Skeletal muscle satellite cell (primary cell): ENCODE data around the gene GRID1.

ENCODE experiments used
- H3K27me3 ChIP-seq: 2 replicates; pipeline ENCODE4 v1.7.0; 2013; ENCODE audit warnings: low read length; ENCODE audit not compliant: control insufficient read depth, insufficient read depth
- H3K36me3 ChIP-seq: 2 replicates; pipeline ENCODE4 v1.7.0; 2013; ENCODE audit warnings: mild to moderate bottlenecking, control low read depth, low read length; ENCODE audit not compliant: insufficient read depth
- H3K4me1 ChIP-seq: 2 replicates; pipeline ENCODE4 v1.7.0; 2013; ENCODE audit warnings: low read length; ENCODE audit not compliant: control insufficient read depth, insufficient read depth
- H3K4me2 ChIP-seq: 2 replicates; pipeline ENCODE4 v1.7.0; 2013; ENCODE audit warnings: mild to moderate bottlenecking, low read length
- H3K4me3 ChIP-seq: 2 replicates; pipeline ENCODE4 v1.7.0; 2013; ENCODE audit warnings: low read length
- H3K9ac ChIP-seq: 2 replicates; pipeline ENCODE4 v1.7.0; 2013; ENCODE audit warnings: mild to moderate bottlenecking, low read depth, low read length, moderate library complexity
- H3K9me3 ChIP-seq: replicated peaks from 2 replicates; pipeline ENCODE4 v1.7.0; 2013; ENCODE audit warnings: mild to moderate bottlenecking, control low read depth, low read length

Gene GRID1

GRCh38 chr10:86135191-86135590 is 231.4 kb downstream of the GRID1 start:
- peaks cover 2% of the 10 kb centered on the region for H3K9me3 ChIP-seq
- no peaks in the 10 kb centered on the region for H3K27me3 ChIP-seq
- H3K4me3 ChIP-seq = no peak overlapping the region
- no peak overlapping the region for H3K4me2 ChIP-seq
- no peaks in the 10 kb centered on the region for H3K4me1 ChIP-seq
- no peak overlapping the region for H3K9ac ChIP-seq
- H3K36me3 ChIP-seq = no peaks in the 10 kb centered on the region

GRCh38 chr10:86130737-86131475 is 235.7 kb downstream of the GRID1 start:
- Histone ChIP-seq H3K9me3 (no peaks in the 10 kb centered on the region), H3K4me2 (no peak overlapping the region), H3K36me3 (no peaks in the 10 kb centered on the region), H3K4me3 (no peak overlapping the region), H3K4me1 (no peaks in the 10 kb centered on the region), H3K9ac (no peak overlapping the region), H3K27me3 (no peaks in the 10 kb centered on the region)

GRCh38 chr10:86130041-86130440 is 236.6 kb downstream of the GRID1 start:
- no peak overlapping the region for H3K4me3 ChIP-seq
- H3K9ac ChIP-seq = no peak overlapping the region
- no peaks in the 10 kb centered on the region for H3K36me3 ChIP-seq
- H3K9me3 ChIP-seq = no peaks in the 10 kb centered on the region
- H3K27me3 ChIP-seq = no peaks in the 10 kb centered on the region
- H3K4me1 ChIP-seq = no peaks in the 10 kb centered on the region
- no peak overlapping the region for H3K4me2 ChIP-seq

GRCh38 chr10:86128360-86128759 is 238.2 kb downstream of the GRID1 start:
- no peaks in the 10 kb centered on the region for H3K9me3 ChIP-seq
- no peak overlapping the region for H3K4me2 ChIP-seq
- H3K27me3 ChIP-seq = no peaks in the 10 kb centered on the region
- H3K36me3 ChIP-seq = no peaks in the 10 kb centered on the region
- no peak overlapping the region for H3K9ac ChIP-seq
- no peak overlapping the region for H3K4me3 ChIP-seq
- H3K4me1 ChIP-seq = no peaks in the 10 kb centered on the region

- Histone ChIP-seq H3K9ac (no peak overlapping the region), H3K36me3 (no peaks in the 10 kb centered on the region), H3K4me1 (no peaks in the 10 kb centered on the region), H3K9me3 (no peaks in the 10 kb centered on the region), H3K4me2 (no peak overlapping the region), H3K27me3 (no peaks in the 10 kb centered on the region), H3K4me3 (no peak overlapping the region)
These were observed 239.2 kb downstream of the GRID1 start for GRCh38 chr10:86127274-86127819.

GRCh38 chr10:86124734-86125133 is 241.9 kb downstream of the GRID1 start:
- Histone ChIP-seq H3K4me1 (no peaks in the 10 kb centered on the region), H3K9me3 (no peaks in the 10 kb centered on the region), H3K4me3 (no peak overlapping the region), H3K27me3 (no peaks in the 10 kb centered on the region), H3K9ac (no peak overlapping the region), H3K4me2 (no peak overlapping the region), H3K36me3 (no peaks in the 10 kb centered on the region)

GRCh38 chr10:86123715-86124114 is 242.9 kb downstream of the GRID1 start:
- Histone ChIP-seq H3K27me3 (no peaks in the 10 kb centered on the region), H3K9ac (no peak overlapping the region), H3K4me3 (no peak overlapping the region), H3K4me2 (no peak overlapping the region), H3K9me3 (no peaks in the 10 kb centered on the region), H3K4me1 (no peaks in the 10 kb centered on the region), H3K36me3 (no peaks in the 10 kb centered on the region)

GRCh38 chr10:86123304-86123703 is 243.3 kb downstream of the GRID1 start:
- Histone ChIP-seq H3K4me2 (no peak overlapping the region), H3K9ac (no peak overlapping the region), H3K4me3 (no peak overlapping the region), H3K27me3 (no peaks in the 10 kb centered on the region), H3K36me3 (no peaks in the 10 kb centered on the region), H3K4me1 (no peaks in the 10 kb centered on the region), H3K9me3 (no peaks in the 10 kb centered on the region)

GRCh38 chr10:86122646-86123045 is 243.9 kb downstream of the GRID1 start:
- Histone ChIP-seq H3K4me3 (no peak overlapping the region), H3K4me2 (no peak overlapping the region), H3K9ac (no peak overlapping the region), H3K36me3 (no peaks in the 10 kb centered on the region), H3K4me1 (no peaks in the 10 kb centered on the region), H3K9me3 (no peaks in the 10 kb centered on the region), H3K27me3 (no peaks in the 10 kb centered on the region)

- no peaks in the 10 kb centered on the region for H3K36me3 ChIP-seq
- H3K27me3 ChIP-seq = no peaks in the 10 kb centered on the region
- H3K4me2 ChIP-seq = no peak overlapping the region
- no peaks in the 10 kb centered on the region for H3K4me1 ChIP-seq
- no peak overlapping the region for H3K9ac ChIP-seq
- no peak overlapping the region for H3K4me3 ChIP-seq
- H3K9me3 ChIP-seq = no peaks in the 10 kb centered on the region
These were observed 245.4 kb downstream of the GRID1 start for GRCh38 chr10:86121200-86121599.

- Histone ChIP-seq H3K4me1 (no peaks in the 10 kb centered on the region), H3K36me3 (no peaks in the 10 kb centered on the region), H3K27me3 (no peaks in the 10 kb centered on the region), H3K4me2 (no peak overlapping the region), H3K9me3 (peaks cover 3% of the 10 kb centered on the region), H3K9ac (no peak overlapping the region), H3K4me3 (no peak overlapping the region)
These were observed 249.5 kb downstream of the GRID1 start for GRCh38 chr10:86117051-86117450.

GRCh38 chr10:86113983-86114382 is 252.6 kb downstream of the GRID1 start:
- no peak overlapping the region for H3K4me2 ChIP-seq
- no peaks in the 10 kb centered on the region for H3K4me1 ChIP-seq
- no peaks in the 10 kb centered on the region for H3K36me3 ChIP-seq
- H3K4me3 ChIP-seq = no peak overlapping the region
- no peak overlapping the region for H3K9ac ChIP-seq
- peaks cover 3% of the 10 kb centered on the region for H3K9me3 ChIP-seq
- H3K27me3 ChIP-seq = no peaks in the 10 kb centered on the region
